IPS-11a (cell line): ENCODE results near the gene DLGAP4.
"Not testable (repeated sequence)": the region's sequence is repeated elsewhere in the genome, so short reads cannot be mapped to it uniquely, and the experiment has no call there.

Source experiments
- H3K4me3 ChIP-seq: one replicate; pipeline ENCODE4 v1.5.1; 2013; ENCODE audit warnings: low read depth, low read length, control low read depth

Gene DLGAP4

GRCh38 chr20:36467076-36467999, 161.2 kb downstream of the DLGAP4 start:
- H3K4me3 ChIP-seq = no peak overlapping the region

GRCh38 chr20:36468149-36469000, 162.2 kb downstream of the DLGAP4 start:
- no peak overlapping the region for H3K4me3 ChIP-seq

DNA sequence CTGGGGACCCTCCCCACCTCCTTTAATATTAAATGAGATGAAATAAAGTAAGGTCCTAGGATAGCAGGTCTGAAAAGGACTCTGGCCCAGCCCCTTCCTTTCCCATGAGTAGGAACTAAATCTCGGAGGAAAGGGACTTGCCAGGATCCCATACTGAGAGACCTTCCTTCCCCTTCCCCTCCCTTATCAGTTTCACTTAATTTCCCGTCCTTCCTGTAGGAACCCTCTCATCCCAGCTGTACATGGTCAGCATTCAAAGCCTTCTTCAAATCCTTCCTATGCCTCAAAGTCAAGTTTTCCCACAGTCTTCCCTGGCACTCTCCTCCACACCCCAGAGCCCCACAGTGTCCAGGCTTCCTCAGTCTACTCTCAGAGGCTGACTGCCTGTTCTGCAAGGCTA, 163.8 kb downstream of the DLGAP4 start:
- H3K4me3 ChIP-seq = no peak overlapping the region

DNA sequence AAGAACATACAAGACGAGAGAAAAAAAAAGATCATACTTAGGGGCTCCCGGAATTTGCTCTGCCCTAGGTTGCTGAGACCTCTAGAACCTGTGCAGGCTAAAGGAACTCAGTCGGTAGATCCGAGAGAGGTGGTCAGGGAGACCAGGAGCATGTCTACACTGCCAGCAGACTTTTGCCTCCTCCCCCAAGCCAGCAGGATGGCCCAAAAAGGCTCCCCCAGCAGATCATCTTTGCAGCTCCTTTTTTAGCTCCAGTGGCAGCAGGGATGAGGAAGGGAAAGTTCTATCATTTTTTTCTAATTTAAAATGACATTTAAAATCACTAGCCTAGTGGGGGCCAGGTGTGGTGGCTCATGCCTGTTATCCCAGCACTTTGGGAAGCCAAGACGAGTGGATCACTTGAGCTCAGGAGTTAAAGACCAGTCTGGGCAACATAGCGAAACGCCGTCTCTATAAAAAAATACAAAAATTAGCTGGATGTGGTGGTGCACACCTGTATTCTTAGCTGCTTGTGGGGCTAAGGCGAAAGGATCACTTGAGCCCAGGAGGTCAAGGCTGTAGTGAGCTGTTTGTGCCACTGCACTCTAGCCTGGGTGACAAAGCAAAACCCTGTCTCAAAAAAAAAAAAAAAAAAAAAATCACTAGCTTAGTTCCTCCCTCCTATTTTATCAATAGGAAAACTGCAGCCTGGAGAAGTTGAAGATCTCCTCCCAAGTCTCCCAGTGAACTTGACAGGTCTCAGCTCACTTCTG, 165.9 kb downstream of the DLGAP4 start:
- no peak overlapping the region for H3K4me3 ChIP-seq

GRCh38 chr20:36472637-36473090, 166.5 kb downstream of the DLGAP4 start:
- H3K4me3 ChIP-seq = no peak overlapping the region

DNA sequence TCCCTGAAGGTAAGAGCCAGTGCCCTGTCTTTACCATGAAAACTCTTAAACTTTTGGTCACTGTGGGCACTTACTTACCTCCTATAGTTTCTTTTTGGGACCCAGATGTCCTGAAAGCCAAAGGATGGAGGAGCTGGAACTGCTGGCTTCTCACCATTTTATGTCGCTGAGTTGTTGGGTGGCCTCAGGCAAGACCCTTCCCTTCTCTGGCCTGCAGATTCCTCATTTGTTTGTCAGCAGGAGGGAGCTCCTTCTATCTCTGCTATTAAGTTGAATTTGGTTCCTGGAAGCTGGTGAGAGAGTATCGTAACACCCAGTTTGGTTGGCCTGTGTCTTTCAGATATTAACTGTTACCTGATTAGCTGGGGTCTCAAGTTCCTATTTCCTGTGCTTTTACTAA, 167.0 kb downstream of the DLGAP4 start:
- H3K4me3 ChIP-seq = no peak overlapping the region

DNA sequence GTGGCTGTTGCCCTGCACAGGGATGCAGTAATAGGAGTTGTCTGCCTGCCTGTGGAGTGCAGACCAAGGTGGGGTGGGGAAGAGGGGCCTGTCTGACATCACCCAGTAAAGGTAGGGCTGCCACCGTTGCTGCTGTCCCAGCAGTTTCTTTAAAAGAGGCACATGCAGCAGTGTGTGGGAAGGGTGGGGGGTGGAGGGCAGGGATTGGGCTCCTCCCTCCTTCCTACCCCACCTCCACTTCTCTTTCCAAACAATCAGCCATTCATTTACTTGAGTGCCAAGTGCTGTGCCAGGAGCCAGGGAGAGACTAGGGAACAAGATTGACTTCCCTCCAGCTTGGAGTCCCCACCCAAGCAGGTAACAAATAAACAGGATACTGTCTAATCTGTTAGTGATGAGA, 168.4 kb downstream of the DLGAP4 start:
- H3K4me3 ChIP-seq = no peak overlapping the region

DNA sequence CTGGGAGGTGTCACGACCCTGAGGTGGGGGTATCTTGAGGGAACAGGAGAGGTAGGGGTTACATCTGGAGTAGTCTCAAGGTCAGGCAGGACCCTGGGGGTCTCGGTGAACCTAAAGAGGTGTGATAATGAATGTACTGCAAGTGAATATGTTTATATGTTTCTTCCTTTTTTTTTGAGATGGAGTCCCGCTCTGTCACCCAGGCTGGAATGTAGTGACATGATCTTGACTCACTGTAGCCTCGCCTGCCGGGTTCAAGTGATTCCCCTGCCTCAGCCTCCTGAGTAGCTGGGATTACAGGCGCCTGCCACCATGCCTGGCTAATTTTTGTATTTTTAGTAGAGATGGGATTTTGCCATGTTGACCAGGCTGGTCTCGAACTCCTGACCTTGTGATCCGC, 168.9 kb downstream of the DLGAP4 start:
- not testable (repeated sequence) for H3K4me3 ChIP-seq

DNA sequence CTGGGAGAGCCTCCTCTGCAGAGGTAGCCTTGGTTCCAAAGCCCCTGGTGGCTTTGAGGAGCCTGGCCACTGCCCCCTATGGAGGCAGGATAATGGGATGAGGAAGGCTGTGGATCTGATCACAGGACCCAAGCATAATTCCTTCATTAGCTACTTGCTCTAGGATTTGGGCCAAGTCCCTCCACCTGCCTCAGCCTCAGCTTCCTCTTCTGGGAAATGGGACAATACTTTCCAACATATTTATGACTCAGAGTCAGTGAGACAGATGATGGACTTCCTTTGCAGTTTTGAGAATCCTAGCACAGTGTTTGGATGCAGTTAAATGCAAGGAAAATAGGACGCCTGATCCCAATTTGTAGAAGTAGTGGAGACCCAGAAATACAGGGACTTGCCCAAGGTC, 171.3 kb downstream of the DLGAP4 start:
- no peak overlapping the region for H3K4me3 ChIP-seq

DNA sequence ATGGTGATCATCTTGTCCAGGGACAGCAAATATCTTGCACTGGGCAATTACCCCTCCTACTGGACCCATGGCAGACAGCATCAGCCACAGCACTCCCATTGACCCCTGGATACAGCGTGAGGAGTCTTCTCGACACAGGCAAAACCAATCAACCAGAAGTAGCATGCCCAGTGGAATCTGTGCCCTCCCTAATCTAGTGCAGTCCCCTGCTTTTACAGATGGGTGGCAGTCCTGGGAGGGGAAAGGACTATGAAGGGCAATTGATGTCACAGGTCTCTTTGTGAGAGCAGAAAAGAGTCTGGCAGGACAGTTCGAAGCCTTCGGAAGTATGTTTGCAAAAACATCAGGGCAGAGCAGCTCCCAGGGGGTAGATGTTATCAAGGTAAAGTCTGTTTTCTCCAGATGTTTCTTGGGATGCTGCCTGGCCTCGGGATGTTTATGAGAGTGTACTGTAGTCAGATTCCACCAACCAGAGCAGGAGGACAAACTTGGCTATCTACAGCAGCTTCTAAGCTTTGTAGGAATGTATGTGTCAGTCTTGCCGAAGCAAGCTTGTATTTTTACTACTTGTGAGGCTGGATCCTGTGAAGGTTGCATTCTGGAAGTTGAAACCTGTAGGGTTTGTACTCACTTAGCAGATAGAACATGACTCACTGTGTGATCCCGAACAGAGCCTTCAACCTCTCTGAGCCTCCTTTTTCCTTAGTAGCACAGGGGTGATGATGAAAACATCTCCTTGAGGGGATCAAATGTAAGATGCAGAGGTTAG, 172.2 kb downstream of the DLGAP4 start:
- H3K4me3 ChIP-seq = no peak overlapping the region

GRCh38 chr20:36479938-36480337, 173.8 kb downstream of the DLGAP4 start:
- no peak overlapping the region for H3K4me3 ChIP-seq

- H3K4me3 ChIP-seq = no peak overlapping the region
Observed at GRCh38 chr20:36480456-36481048, 174.4 kb downstream of the DLGAP4 start.

DNA sequence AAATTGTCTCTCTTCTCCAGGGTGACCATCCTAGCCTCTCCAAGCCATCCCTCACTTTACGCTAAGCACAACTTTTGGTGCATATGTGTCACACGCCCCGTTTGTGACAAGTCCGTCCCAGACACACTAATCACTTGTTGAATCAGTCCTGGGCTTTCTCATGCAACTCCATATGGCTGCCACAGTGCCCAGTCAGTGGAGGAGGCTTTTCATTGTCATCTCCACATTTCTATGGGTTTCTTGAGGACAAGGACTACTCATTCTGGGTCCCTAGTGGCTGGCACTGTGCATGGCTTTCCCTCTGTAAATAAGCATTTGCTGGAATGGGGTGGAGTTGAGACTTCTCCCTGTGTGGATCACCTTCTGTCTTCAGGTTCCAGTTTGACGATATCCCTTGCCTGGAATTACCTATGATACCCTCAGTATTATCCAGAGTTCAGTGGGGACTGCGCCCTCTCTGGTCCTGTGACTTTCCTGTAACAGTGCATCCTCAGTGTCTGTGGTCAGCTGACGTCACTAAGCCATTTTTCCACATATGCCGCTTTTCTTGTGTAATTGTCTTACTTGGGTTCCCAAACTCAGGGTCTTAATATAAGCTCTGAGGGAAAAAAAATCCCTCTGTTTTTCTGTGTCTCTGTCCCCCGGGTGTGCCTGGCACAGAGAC, 175.4 kb downstream of the DLGAP4 start:
- H3K4me3 ChIP-seq = no peak overlapping the region

- no peak overlapping the region for H3K4me3 ChIP-seq
Observed at GRCh38 chr20:36482044-36482473, 175.9 kb downstream of the DLGAP4 start.

- no peak overlapping the region for H3K4me3 ChIP-seq
Observed at GRCh38 chr20:36483209-36483918, 177.2 kb downstream of the DLGAP4 start.

DNA sequence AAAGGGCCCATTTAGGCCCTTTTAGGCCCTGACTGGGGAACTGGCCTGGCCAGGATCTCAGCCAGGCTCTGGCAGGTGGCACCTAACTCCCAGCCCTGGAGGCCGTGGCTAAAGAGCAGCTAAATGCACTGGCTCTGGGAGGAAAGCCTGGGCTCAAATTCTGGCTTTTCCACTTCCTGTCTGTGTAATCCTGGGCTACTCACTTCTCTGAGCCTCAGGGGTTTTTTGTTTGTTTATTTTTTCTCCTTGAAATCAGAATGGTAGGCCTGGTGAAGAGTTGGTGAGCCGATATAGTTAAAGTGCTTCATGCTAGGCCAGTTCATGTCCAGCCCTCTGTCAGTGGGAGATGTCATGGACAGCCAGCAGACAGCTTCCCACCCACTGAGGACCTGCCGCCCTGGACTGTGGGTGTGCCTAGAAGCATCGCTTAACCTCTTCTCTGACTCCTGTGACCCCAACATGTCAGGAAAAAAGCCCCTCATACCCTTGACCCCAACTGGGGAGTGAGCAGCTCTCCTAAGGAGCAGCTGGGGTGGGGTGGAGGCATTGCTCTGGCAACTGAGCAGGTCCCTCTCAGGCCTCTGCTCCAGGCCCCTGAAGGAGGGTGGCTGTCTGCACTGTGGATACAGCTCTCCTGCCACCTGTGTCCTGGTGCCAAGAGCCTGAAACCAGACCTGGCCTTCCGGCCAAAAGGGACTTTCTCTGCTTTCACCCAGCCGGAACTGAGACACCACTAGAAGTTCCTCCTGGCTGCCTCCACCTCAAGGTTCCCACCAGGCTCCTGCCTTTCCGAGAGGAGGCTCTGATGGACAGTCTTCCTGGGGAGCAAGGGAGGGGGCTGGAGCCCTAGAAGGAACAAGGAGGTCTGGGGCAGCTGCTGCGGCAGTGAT, 178.0 kb downstream of the DLGAP4 start:
- H3K4me3 ChIP-seq = no peak overlapping the region

DNA sequence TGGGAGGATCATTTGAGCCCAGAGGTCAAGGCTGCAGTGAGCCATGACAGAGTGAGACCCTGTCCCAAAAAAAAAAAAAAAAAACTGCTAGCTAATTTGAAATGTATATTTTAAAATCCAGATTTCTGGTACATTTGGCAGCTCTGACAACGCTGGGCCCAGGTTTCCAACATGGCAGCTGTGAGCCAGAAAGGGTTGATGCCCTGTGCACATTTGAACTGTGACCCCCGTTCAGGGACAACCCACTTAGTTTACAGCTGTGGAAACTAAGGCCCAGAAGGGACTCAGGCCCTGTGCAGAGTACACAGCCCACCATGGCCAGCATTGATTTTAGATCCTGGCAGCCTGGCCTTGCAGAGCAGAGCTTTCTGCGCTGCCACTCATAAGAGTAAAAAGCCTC, 179.1 kb downstream of the DLGAP4 start:
- H3K4me3 ChIP-seq = no peak overlapping the region

GRCh38 chr20:36487069-36487468, 180.9 kb downstream of the DLGAP4 start:
- H3K4me3 ChIP-seq = no peak overlapping the region
